Liver (tissue), 9 donors: ENCODE results near the gene SLC37A2. TPM values are rescaled to one million over a fixed set of nuclear protein-coding genes. Genes with fewer than 3 reads are reported as not detected.

ENCODE experiments used
- DNase-seq: peaks from one replicate; pipeline ENCODE4 v3.0.0-alpha.2; 2017; ENCODE audit warnings: low spot score
- H3K27ac ChIP-seq, 2 donors: one replicate each; pipeline ENCODE4 v1.7.0; 2013; ENCODE audit warnings: inconsistent platforms in 2 of 2, low read length in 2 of 2, control low read depth in 1 of 2, low read depth in 1 of 2, mild to moderate bottlenecking in 1 of 2
- H3K27me3 ChIP-seq, 4 donors: one replicate each; pipeline versions ENCODE4 v1.6.1 to v1.7.0; 2013; ENCODE audit warnings: low read length in 3 of 4, inconsistent platforms in 1 of 4, mild to moderate bottlenecking in 1 of 4, moderate library complexity in 1 of 4; ENCODE audit not compliant: control insufficient read depth in 4 of 4, insufficient read depth in 4 of 4
- H3K36me3 ChIP-seq, 4 donors: one replicate each; pipeline versions ENCODE4 v1.6.1 to v1.7.0; 2013; ENCODE audit warnings: low read length in 3 of 4, mild to moderate bottlenecking in 3 of 4, low read depth in 1 of 4, moderate library complexity in 1 of 4; ENCODE audit not compliant: control insufficient read depth in 4 of 4, insufficient read depth in 3 of 4
- H3K4me1 ChIP-seq, 4 donors: one replicate each; pipeline versions ENCODE4 v1.6.1 to v1.7.0; 2013; ENCODE audit warnings: low read length in 3 of 4, mild to moderate bottlenecking in 3 of 4, moderate library complexity in 1 of 4; ENCODE audit not compliant: control insufficient read depth in 4 of 4, insufficient read depth in 4 of 4
- H3K4me3 ChIP-seq, 3 donors: one replicate each; pipeline versions ENCODE4 v1.6.1 to v1.7.0; 2013; ENCODE audit warnings: low read length in 3 of 3, control low read depth in 1 of 3, low read depth in 1 of 3, mild to moderate bottlenecking in 1 of 3
- H3K9ac ChIP-seq, 2 donors: one replicate each; pipeline ENCODE4 v1.7.0; 2013; ENCODE audit warnings: low read length in 2 of 2, mild to moderate bottlenecking in 2 of 2, moderate library complexity in 2 of 2, control low read depth in 1 of 2, low read depth in 1 of 2
- H3K9me3 ChIP-seq, 4 donors: one replicate each; pipeline versions ENCODE4 v1.6.1 to v1.7.0; 2013; ENCODE audit warnings: low read length in 3 of 4; ENCODE audit not compliant: control insufficient read depth in 4 of 4
- ATF3 ChIP-seq: IDR thresholded peaks from 2 replicates; pipeline ENCODE4 v1.6.1; 2016; ENCODE audit warnings: antibody characterized with exemption
- CTCF ChIP-seq: fragments of 150-350 bp; IDR thresholded peaks from 2 replicates; pipeline ENCODE4 v1.5.1; 2017; ENCODE audit warnings: improper control_type of control experiment, low read depth, low read length; ENCODE audit not compliant: missing input control
- EGR1 ChIP-seq, 2 donors: IDR thresholded peaks; 2 replicates each; pipeline ENCODE4 v1.6.1; 2016 to 2018; ENCODE audit warnings: antibody characterized with exemption in 2 of 2, low read depth in 2 of 2
- FOXA1 ChIP-seq: IDR thresholded peaks from 2 replicates; pipeline ENCODE4 v1.6.1; 2016; ENCODE audit warnings: antibody characterized with exemption
- FOXA2 ChIP-seq: IDR thresholded peaks from 2 replicates; pipeline ENCODE4 v1.6.1; 2016; ENCODE audit warnings: antibody characterized with exemption
- GABPA ChIP-seq, 2 donors: IDR thresholded peaks in 1 of 2; conservative IDR thresholded peaks in 1 of 2; 2 replicates each; pipeline ENCODE4 v1.6.1; 2016; ENCODE audit warnings: antibody characterized with exemption in 2 of 2, mild to moderate bottlenecking in 1 of 2, moderate library complexity in 1 of 2
- HNF4A ChIP-seq, 2 donors: conservative IDR thresholded peaks; 2 replicates each; pipeline ENCODE4 v1.6.1; 2016; ENCODE audit warnings: antibody characterized with exemption in 2 of 2, mild to moderate bottlenecking in 2 of 2
- HNF4G ChIP-seq: IDR thresholded peaks from 2 replicates; pipeline ENCODE4 v1.6.1; 2016; ENCODE audit warnings: antibody characterized with exemption
- JUND ChIP-seq, 2 donors: IDR thresholded peaks; 2 replicates each; pipeline ENCODE4 v1.6.1; 2016; ENCODE audit warnings: antibody characterized with exemption in 2 of 2
- MAX ChIP-seq: IDR thresholded peaks from 2 replicates; pipeline ENCODE4 v1.6.1; 2016; ENCODE audit warnings: antibody characterized with exemption
- NR2F2 ChIP-seq: IDR thresholded peaks from 2 replicates; pipeline ENCODE4 v1.6.1; 2016; ENCODE audit warnings: antibody characterized with exemption
- RAD21 ChIP-seq, 2 donors: IDR thresholded peaks; 2 replicates each; pipeline ENCODE4 v1.6.1; 2016; ENCODE audit warnings: antibody characterized with exemption in 2 of 2, mild to moderate bottlenecking in 2 of 2
- REST ChIP-seq: IDR thresholded peaks from 2 replicates; pipeline ENCODE4 v1.6.1; 2016; ENCODE audit warnings: antibody characterized with exemption, mild to moderate bottlenecking
- RXRA ChIP-seq, 2 donors: IDR thresholded peaks; 2 replicates each; pipeline ENCODE4 v1.6.1; 2017 to 2018; ENCODE audit warnings: antibody characterized with exemption in 2 of 2, mild to moderate bottlenecking in 1 of 2
- SP1 ChIP-seq: IDR thresholded peaks from 2 replicates; pipeline ENCODE4 v1.6.1; 2018; ENCODE audit warnings: antibody characterized with exemption, mild to moderate bottlenecking
- TAF1 ChIP-seq: conservative IDR thresholded peaks from 2 replicates; pipeline ENCODE4 v1.6.1; 2016; ENCODE audit warnings: antibody characterized with exemption, mild to moderate bottlenecking
- YY1 ChIP-seq: IDR thresholded peaks from 2 replicates; pipeline ENCODE4 v1.6.1; 2016; ENCODE audit warnings: antibody characterized with exemption, mild to moderate bottlenecking
- ZBTB33 ChIP-seq: IDR thresholded peaks from 2 replicates; pipeline ENCODE4 v1.6.1; 2016; ENCODE audit warnings: antibody characterized with exemption
- WGBS: extraction: QIAGEN DNeasy Blood & Tissue Kit; methylation state at CpG from one replicate; pipeline ENCODE4 v1.1.7; 2013; 5-methylcytosine and 5-hydroxymethylcytosine counted together
- polyA plus RNA-seq, 2 donors: library from polyadenylated mRNA; stranded (reverse) in 1 of 2; unstranded in 1 of 2; fragments of 200-250 nt in 1 of 2; fragments of >200 nt in 1 of 2; fragmentation: Nextera tagmentation in 1 of 2; extraction: Ambion mirVana in 1 of 2; gene quantifications; one replicate each; pipeline versions ENCODE4 v1.2.1 to v1.2.3, GENCODE V29; 2013 to 2015
- total RNA-seq, 2 donors: library from RNA; depleted of rRNA; stranded (reverse); fragments of >200 nt; gene quantifications; one replicate each; pipeline ENCODE4 v1.2.3, GENCODE V29; 2014
- donor health status: healthy.
- donor health status: healthy.
- donor health status: healthy.
- donor health status: healthy.
- donor health status: healthy.

SLC37A2 gene
- total and polyA plus RNA-seq, 4 donors = 0.51 to 12.3 (median 5.6) TPM

- H3K36me3 ChIP-seq = no peaks in the 10 kb centered on the region
- TF ChIP-seq MAX (no peak), ATF3 (no peak), RAD21 (IDR thresholded peaks at IDR 0.05) (no peak), HNF4A (conservative IDR thresholded peaks at IDR 0.05) (no peak), CTCF (no peak), NR2F2 (no peak), REST (no peak), EGR1 (IDR thresholded peaks at IDR 0.05; ENCODE audit: low read depth in 2 of 2) (no peak), FOXA1 (no peak), SP1 (no peak), YY1 (no peak), FOXA2 (no peak), RXRA (IDR thresholded peaks at IDR 0.05) (no peak), GABPA (IDR thresholded peaks at IDR 0.05 in 1 of 2, conservative IDR thresholded peaks at IDR 0.05 in 1 of 2) (no peak)
- no peaks in the 10 kb centered on the region for H3K4me1 ChIP-seq
- DNase-seq = no peak
- H3K4me3 ChIP-seq = no peak overlapping the region
- H3K27ac ChIP-seq = no peak overlapping the region
- WGBS = 91% methylated on average over 7 of the region's 7 CpGs
- no peak overlapping the region for H3K9ac ChIP-seq
- H3K27me3 ChIP-seq = no peaks in the 10 kb centered on the region
- H3K9me3 ChIP-seq = no peaks in the 10 kb centered on the region
These were observed 69.5 kb downstream of the SLC37A2 start for GRCh38 chr11:125132596-125132995.

GRCh38 chr11:125136001-125136400, 72.9 kb downstream of the SLC37A2 start:
- TF ChIP-seq TAF1 (no peak), MAX (no peak), HNF4G (no peak), FOXA2 (no peak), ZBTB33 (no peak), RAD21 (IDR thresholded peaks at IDR 0.05) (no peak), HNF4A (conservative IDR thresholded peaks at IDR 0.05) (no peak), RXRA (IDR thresholded peaks at IDR 0.05) (no peak), SP1 (no peak), ATF3 (no peak), YY1 (no peak), GABPA (IDR thresholded peaks at IDR 0.05 in 1 of 2, conservative IDR thresholded peaks at IDR 0.05 in 1 of 2) (no peak), REST (no peak), JUND (IDR thresholded peaks at IDR 0.05) (no peak), NR2F2 (no peak), EGR1 (IDR thresholded peaks at IDR 0.05; ENCODE audit: low read depth in 2 of 2) (no peak), FOXA1 (no peak)
- Histone ChIP-seq H3K9ac (no peak overlapping the region), H3K27ac (no peak overlapping the region), H3K36me3 (no peaks in the 10 kb centered on the region), H3K9me3 (no peaks in the 10 kb centered on the region), H3K4me3 (no peak overlapping the region), H3K4me1 (no peaks in the 10 kb centered on the region), H3K27me3 (no peaks in the 10 kb centered on the region)
- no peak for DNase-seq
